HG03520 (cell line): ENCODE data around the gene DPH2.
A peak's percentile ranks its signal among the peaks of the same experiment; 100 is the strongest.

Source experiments
- ATAC-seq: cut with Tn5 transposase; IDR thresholded peaks from one replicate; pipeline ENCODE4 v1.9.1; 2021; ENCODE audit warnings: mild to moderate bottlenecking, moderate library complexity; ENCODE audit not compliant: unreplicated experiment

DPH2 gene

DNA sequence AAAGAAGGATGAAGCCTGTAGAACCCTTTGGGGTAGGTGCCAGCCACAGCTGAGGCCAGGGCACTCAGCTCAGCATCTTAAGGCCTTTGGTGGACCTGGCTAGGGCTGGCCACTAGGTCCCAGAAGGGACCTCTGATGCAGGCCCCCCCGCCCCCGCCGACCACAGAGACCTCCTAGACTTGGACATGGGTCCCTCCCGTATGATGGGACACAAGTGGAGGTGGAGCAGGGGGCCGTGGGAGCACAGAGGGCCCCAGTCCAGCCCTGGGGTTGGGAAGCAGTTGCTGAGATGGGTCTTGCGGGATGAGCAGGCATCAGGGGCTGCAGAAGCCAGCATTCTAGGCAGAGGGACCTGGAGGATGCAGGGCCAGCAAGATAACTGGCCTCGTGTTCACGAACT lies 12.4 kb downstream of the DPH2 start:
- no peak for ATAC-seq

DNA sequence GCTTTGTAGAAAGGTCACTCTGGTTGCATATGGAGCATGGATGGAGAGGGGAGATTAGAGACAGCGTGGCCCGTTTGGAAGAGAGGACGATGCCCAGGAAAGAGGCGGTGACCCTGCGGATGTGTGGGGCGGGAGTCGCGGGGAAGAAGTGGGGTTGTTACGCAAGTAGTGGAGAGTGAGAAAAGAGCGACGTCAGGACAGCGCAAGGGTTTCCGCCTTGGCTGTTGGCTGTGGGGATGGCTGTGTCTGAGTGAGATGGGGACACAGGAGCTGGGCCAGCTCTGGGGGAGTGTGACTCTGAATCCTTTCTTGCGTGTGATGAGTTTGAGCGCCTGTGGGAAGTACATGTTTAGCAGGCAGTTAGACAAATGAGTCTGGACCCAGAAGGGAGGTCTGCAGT lies 13.0 kb downstream of the DPH2 start:
- no peak for ATAC-seq

DNA sequence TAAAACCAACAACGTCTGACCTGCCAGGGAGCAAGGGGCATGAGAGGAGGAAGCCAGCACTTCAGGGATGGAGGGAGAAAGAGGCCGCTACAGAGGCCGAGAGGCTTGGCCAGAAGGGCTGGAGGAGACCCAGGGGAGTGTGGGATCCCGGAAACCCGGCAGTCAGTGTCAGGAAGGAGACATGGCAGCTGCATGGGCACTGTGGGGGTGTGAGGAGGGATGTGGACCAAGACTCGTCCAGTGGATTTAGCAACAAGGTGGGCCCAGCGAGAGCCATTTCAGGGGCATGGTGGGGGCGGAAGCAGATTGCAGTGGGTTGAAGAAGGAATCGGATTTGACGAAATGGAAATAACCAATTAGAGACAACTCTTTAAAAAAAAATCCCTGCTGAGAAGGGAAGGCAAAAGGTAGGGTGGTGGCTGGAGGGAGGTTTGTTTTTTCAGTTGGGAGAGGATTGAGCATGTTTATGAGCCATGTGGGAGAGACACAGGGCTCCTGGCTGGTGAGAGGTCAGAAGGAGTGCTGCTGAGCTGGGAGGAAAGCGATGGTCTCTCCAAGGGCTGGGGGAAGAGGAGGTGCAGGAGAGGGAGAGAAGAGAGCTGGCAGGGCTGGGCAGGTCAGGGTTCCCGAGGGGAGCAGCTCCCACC lies 13.6 kb downstream of the DPH2 start:
- ATAC-seq = no peak

DNA sequence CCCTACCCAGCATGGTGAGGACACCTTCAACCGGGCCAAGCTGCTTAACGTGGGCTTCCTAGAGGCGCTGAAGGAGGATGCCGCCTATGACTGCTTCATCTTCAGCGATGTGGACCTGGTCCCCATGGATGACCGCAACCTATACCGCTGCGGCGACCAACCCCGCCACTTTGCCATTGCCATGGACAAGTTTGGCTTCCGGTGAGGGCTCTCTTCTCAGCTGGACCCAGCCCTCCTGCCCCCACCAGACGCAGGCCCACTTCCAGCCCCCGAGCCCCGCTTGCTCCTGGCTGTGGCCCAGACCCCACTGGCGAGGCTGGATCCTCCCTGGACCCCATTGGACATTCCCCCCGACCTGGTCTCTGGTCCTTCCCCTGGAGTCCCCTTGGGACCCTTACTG lies 15.0 kb downstream of the DPH2 start:
- no peak for ATAC-seq

DNA sequence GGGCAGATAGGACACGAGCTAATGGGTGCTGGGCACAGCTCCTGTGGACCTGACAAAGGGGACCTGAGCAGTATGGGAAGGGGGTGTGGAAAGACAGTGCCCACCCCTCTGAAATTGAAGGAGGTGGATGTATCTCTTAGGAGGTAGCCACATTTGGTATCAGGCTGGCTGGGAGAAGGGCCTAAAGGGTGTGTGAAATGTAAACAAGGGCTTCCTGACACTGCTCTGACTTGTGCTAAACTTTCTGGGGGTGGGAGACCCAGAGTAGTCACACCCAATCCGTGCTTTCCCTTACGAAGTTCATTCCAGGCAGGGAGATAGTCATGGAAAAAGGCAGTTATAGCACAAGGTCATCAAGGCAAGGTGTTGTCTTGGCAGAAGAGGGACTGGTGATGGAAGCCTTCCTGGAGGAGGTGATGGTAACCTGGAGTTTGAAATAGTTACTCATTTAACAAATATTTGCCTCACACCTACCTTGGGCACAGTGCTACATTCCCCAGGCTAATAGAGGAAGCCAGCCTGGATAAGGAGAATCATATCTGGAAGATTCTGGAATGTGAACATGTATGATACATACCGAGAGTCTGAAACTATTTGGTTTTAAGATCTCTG lies 16.3 kb downstream of the DPH2 start:
- ATAC-seq = no peak

DNA sequence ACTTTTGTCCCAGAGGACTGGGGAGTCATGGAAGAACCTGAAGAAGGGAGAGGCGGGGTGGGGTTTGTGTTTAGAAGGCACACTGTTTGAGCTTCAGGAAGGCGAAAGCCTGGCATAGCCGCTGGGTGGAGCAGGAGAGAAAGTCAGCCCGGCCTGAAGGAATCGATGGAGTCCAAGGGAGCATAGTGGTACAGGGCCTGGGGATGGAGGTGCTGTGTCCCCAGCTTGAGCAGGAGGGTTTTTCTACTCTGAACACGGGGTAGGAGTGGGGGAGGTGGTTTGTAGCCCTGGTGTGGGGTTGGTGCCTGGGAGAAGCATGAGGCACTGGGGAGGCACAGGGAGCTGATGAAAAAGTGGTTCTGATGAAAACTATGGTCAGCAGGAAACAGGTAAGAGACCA lies 16.9 kb downstream of the DPH2 start:
- no peak for ATAC-seq

DNA sequence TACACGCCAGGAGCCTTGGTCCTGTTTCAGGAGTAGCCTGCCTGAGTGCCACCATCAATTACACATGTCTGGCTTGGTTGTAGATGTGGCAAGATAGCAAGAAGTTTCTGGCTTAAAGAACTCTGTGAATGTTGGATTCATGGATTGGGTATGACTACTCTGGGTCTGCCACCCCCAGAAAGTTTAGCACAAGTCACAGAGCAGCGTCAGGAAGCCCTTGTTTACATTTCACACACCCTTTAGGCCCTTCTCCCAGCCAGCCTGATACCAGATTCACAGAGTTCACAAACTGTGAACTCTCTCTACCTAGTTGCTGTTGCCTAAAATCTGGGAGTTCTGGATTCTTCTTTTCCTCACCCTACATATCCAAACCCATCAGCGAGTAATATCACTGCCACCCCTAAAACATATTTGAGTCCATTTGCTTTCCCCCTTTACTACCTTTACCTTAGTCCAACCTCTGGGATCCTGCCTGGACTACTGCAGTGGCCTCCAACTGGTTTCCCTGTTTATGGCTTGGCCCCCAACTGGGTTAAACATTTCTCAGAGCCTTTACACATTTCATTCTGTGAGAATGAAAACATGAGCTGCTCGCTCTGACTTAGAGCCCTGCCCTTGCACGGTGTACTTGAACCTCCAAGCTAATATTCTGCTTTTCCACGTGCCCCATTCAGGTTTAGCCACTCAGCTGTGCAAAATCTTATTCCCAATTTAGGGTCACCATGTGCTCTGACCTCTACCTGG lies 17.5 kb downstream of the DPH2 start:
- no peak for ATAC-seq

DNA sequence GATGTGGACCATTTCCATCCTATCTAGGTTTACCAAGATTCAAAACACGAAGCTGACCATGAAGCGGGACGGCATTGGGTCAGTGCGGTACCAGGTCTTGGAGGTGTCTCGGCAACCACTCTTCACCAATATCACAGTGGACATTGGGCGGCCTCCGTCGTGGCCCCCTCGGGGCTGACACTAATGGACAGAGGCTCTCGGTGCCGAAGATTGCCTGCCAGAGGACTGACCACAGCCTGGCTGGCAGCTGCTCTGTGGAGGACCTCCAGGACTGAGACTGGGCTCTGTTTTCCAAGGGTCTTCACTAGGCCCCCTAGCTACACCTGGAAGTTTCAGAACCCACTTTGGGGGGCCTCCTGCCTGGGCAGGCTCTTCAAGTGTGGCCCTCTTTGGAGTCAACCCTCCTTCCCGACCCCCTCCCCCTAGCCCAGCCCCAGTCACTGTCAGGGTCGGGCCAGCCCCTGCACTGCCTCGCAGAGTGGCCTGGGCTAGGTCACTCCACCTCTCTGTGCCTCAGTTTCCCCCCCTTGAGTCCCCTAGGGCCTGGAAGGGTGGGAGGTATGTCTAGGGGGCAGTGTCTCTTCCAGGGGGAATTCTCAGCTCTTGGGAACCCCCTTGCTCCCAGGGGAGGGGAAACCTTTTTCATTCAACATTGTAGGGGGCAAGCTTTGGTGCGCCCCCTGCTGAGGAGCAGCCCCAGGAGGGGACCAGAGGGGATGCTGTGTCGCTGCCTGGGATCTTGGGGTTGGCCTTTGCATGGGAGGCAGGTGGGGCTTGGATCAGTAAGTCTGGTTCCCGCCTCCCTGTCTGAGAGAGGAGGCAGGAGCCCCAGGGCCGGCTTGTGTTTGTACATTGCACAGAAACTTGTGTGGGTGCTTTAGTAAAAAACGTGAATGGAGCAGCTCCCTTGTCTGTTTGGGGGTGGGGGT lies 20.7 kb downstream of the DPH2 start:
- no peak for ATAC-seq

DNA sequence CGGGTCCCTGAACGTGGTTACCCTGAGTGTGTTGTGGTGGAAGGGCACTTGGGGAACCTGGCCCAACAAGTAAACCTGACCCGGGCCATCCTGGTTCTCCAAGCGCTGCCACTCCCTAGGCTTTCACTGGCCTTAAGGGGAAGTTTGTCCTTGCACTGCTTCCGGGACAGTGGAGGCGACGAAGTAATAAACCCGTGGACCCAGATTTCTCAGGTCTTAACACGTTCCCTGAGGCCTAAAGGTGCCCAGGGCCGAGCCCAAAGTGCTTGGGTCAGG lies 21.3 kb downstream of the DPH2 start:
- no peak for ATAC-seq

DNA sequence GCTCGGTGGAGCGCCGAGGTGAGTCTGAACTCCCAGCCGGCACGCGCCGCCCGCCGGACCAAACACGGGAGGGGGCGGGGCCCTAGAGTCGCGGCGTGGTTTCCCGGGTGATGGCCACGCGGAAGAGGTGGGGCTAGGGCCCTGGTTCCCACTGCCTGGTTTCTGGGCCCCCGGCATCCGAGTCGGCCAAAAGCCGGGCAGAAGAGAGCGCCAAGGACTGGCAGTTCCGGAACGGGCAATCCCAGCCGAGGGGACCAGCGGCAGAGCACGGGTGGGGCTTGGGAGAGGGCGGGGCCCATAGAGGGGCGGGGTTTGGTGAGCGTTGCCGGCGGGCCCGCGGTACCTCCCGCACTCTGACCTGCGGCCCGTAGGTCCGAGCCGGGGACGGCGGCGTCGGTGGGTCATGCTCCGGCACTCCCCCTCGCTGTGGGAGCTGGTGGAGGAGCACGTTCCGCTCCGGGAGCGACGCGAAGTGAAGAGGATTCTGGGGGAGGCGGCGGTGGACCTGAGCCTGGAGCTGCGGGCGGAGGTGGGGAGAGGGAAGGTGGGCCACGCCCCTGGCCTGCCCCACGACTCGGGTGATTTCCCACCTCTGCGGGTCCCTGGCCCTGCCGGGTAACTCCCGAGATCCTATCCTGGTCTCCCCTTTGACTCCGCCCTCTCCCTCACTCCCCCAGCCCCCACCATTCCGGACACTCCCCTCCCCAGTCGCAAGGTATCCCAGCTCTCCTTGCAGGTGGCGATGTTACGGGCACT lies 21.8 kb downstream of the DPH2 start, which contains the start of gene CCDC24:
TSS of gene CCDC24 (plus strand) at position 124 of the 756 bp plus-strand sequence. CDS start at position 404, 280 bp downstream.
- peak; percentile 76 for ATAC-seq

DNA sequence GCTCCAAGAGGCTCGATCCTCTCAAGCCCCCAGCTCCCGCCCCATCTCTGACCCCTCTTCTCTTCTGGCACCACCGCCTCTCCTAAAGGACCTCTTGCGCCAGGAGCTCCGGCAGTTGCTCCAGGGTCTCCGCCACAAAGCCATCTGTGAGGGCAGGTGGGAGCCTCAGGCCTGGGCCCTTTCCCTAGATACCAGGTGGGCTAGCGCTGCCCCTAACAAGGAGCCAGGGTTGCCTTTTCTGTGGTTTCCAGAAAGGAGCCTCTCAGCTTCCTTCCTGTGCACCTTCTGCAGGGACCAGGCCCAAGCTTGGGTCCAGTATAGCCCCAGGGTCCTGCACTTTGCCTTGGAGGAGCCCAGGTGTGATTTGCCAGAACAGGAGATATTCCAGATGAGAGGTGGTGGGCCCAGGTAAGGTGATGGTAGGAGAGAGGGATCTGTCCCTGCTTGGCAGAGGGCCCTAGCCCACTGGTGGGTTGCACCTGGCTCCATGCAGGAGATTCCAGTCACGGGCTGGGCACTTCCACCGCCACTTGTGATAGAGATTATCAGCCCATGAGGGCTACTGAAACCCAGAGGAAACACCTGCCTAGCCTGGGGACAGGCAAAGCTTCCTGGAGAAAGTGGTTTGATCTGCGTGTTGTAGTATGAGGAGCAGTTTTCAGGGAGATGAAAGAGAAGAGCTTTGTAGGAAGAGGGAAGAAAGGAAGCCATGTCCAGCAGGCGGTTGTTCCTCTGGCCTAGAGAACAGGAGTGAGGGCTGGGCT lies 22.6 kb downstream of the DPH2 start:
- ATAC-seq = no peak

DNA sequence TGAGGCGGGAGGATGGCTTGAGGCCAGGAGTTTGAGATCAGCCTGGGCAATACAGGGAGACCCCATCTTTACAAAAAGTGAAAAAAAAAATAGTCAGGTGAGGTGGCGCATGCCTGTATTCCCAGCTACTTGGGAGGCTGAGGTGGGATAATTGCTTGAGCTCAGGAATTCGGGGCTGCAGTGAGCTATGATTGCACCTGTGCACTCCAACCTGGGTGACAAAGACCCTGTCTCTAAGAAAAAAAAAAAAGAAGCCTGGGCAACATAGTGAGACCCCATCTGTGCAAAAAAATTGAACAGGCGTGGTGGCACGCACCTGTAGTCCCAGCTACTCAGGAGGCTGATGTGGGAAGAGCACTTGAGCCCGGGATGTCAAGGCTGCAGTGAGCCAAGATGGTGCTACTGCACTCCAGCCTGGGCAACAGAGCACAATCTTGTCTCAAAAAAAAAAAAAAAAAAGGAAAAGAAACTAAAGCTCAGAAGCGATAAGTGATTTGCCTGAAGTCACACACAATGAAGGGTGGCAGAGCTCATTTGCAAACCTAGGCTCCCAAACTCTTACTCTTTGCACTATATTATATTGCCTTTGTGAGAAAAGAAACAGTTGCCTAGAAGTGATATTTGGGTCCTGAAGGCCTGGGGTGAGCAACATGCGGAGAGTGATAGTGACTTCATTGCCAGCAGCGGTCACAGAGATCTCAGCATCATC lies 23.6 kb downstream of the DPH2 start:
- no peak for ATAC-seq

DNA sequence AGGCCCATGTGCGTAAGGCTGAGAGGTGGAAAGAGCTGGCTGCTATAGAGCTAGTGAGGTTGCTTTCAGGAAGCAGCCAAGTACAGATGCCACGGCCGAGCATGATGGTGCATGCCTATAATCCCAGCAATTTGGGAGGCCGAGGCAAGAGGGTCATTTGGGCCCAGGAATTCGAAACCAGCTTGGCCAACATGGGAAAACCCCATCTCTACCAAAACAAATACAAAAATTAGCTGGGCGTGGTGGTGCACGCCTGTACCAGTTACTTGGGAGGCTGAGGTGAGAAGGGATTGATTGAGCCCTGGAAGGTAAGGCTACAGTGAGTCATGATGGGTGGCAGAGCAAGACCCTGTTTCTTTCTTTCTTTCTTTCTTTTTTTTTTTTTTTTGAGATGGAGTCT lies 24.3 kb downstream of the DPH2 start:
- no peak for ATAC-seq

DNA sequence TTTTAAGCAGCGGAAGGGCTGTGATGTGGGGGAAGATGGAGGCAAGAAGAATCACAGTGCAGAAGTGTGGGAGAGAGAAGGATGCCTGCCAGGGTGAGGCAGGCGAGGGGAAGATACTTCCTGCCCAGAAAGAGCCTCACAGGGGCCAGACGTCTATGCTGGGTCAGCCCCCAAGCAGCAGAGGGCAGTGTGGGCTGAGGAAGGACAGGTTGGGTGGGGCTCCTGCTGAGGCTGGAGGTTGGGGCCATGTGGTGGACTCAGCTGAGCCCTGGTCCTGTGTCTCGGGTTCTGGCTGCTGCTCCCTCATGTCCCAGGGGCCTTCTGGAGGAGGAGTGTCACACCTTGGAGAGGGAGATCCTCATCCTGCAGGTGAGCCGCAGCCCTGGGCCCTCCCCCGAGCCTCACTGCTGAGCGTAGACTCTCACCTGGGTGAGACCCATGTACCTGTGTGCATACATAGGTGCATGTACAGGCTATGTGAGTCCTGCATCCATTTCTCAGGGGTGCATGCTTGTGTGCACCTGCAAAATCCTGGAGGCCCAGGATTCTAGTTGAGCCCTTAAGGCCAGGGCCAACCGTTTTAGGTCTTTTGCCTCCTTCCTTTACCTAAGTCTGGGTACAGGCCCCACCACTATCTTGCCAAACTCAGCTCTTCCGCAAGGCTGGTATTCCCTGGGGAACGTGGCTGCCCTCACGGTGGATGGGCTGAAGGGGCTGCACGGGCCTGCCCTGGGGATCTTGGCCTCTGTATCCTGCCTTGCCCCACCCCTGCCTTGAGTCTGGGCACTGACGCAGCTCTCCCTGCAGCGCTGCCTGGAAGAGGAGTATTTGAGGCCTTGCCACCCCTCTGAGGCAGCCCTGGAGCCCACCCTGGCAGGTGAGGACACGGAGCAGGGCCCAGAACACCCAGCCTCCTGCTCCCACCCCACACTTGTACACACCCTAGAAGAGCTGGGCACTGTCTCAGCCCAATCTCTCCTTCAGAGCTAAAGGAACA lies 25.3 kb downstream of the DPH2 start:
- no peak for ATAC-seq

DNA sequence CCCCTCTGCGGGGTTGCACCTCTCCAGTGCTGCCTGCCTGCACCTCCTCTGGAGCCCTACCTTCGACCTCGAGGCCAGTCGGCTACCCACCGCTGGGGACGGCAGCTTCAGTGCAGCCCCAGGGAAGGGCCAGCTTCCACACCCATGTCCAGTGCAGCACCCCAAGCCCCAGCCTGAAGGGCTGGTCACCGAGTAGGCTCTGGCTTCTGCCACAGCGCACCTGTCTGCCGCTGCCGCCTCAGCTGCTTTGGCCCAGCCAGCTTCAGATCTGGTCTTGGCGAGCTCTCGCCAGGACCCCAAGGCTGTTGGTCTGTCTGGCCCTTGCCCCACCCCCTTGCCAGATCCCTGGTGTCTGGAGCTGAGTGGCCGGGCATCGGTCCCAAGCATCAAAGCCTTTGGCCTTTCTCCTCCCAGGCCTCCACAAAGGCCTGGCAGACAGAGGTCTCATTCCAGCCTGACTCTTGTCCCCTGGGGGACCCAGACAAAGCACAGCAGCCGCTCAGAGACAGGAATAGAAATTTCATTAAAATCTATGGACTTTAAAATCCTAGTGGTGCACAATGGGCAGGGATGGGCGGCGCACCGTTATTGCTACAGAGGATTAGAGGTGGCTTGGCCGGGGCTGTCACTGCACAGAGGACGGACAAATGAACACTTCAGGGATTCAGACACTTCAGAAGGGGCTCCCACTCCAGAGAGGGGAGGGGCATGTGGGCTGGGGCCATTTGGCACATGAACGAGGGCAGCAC lies 26.3 kb downstream of the DPH2 start:
- no peak for ATAC-seq

DNA sequence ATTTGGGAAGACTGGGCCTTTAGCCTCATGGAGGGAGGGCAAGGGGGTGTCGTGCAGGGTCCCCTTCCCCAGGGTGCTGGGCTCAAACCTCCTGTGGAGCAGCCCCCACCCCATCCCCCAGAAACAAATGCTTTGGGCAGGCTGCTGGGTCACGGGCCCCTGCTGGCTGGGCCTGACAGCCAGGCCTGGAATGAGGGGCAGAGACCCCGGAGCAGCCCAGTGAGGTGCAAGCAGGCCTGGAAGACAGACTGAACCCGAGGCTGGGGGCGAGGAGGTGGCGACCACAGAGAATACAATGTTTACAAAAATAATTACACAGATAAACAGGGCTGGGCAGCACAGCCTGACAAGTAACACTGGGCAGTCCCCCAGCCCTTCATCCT lies 26.9 kb downstream of the DPH2 start:
- ATAC-seq = no peak

DNA sequence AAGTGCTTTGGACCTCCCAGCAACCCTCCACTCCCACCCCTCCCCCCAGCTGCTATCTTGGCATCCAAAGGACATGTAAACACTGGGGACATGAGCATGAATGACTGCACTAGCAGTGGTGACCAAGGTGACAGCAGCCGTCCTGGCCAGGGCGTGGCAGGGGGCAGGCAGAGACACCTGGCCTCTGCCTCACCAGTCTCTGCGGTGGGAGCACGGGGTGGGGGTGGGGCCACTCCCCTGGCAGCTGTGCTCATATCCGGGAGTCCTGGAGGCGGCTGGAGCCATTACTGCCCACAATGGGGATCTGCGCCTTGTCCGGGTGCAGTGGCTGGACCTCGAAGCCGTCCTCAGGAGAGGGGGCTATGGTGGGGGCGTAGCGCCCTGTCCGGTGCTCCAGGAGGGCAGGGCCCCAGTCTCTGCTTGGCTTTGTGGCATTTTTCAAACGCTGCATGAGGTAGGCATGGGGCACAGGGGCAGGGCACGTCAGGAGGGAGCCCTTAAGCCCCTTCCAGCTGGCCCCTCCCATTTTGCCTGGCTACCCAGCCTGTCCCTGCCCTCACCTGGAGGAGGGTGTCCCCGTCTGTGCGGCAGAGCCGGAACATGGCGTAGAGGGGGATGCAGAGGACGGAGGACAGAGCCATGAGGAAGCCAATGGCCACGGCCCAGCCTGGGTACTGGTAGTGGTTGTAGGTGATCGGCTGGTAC lies 27.6 kb downstream of the DPH2 start:
- ATAC-seq = no peak
